Measurements from ENCODE around the gene DHX40. TPM values are rescaled to one million over a fixed set of nuclear protein-coding genes. Genes with fewer than 3 reads are reported as not detected.

Gene DHX40
- total and polyA plus RNA-seq, 2 of the 13 experiments (the other 11 are each of a cell fraction or from before 2014, with no cell fraction given) = 22.2 to 37.0 TPM

- no peak for TF ChIP-seq ZNF576 (CRISPR knock-in tag; IDR thresholded peaks at IDR 0.05)
- peak; percentile 95 for TF ChIP-seq ZNF292 (CRISPR knock-in tag; IDR thresholded peaks at IDR 0.05; ENCODE audit: borderline replicate concordance, low read depth)
- peak; percentile 54 for TF ChIP-seq HBP1 (CRISPR knock-in tag; IDR thresholded peaks at IDR 0.05; ENCODE audit: low read depth)
- no peak; the same call in 1 of the 2 replicates for TF ChIP-seq E2F5 (CRISPR knock-in tag; conservative IDR thresholded peaks at IDR 0.05)
- peak; percentile 67 for TF ChIP-seq RNF2 (conservative IDR thresholded peaks at IDR 0.05; ENCODE audit: low read depth)
- 0 out of 2 replicates have a peak, but pooled peaks have one; percentile 51 for TF ChIP-seq ZNF251 (CRISPR knock-in tag; IDR thresholded peaks at IDR 0.05)
- TF ChIP-seq ZBTB38 (CRISPR knock-in tag; IDR thresholded peaks at IDR 0.05) = peak; percentile 81
- peak; percentile 99 for TF ChIP-seq ETV5 (CRISPR knock-in tag; IDR thresholded peaks at IDR 0.05; ENCODE audit: borderline replicate concordance)
- TF ChIP-seq MTA3 (CRISPR knock-in tag; IDR thresholded peaks at IDR 0.05) = no peak
- peak; percentile 56 for TF ChIP-seq ZIK1 (CRISPR knock-in tag; IDR thresholded peaks at IDR 0.05; ENCODE audit: borderline replicate concordance, low read depth)
- TF ChIP-seq GABPB1 (CRISPR knock-in tag; IDR thresholded peaks at IDR 0.05) = peak; percentile 97
- TF ChIP-seq RARA (CRISPR knock-in tag; IDR thresholded peaks at IDR 0.05) = peak; percentile 48
- TF ChIP-seq ZNF615 (CRISPR knock-in tag; IDR thresholded peaks at IDR 0.05; ENCODE audit: borderline replicate concordance) = peak; percentile 94
- TF ChIP-seq ELK4 (CRISPR knock-in tag; IDR thresholded peaks at IDR 0.05; ENCODE audit: borderline replicate concordance) = peak; percentile 88; the same call in 1 of the 2 replicates
- TF ChIP-seq RAD51 (IDR thresholded peaks at IDR 0.05; ENCODE audit: borderline replicate concordance) = peak; percentile 83
- no peak for TF ChIP-seq HMG20A (CRISPR knock-in tag; IDR thresholded peaks at IDR 0.05; ENCODE audit: borderline replicate concordance)
- TF ChIP-seq ISL2 (CRISPR knock-in tag; IDR thresholded peaks at IDR 0.05) = no peak; the same call in none of the 2 replicates
- TF ChIP-seq PLRG1 (conservative IDR thresholded peaks at IDR 0.05) = no peak
- TF ChIP-seq ZNF235 (CRISPR knock-in tag; IDR thresholded peaks at IDR 0.05; ENCODE audit: borderline replicate concordance) = no peak; the same call in 1 of the 2 replicates
- peak; percentile 3; the same call in 1 of the 2 replicates for TF ChIP-seq HNF1A (IDR thresholded peaks at IDR 0.05; ENCODE audit: low read depth)
- TF ChIP-seq HNF1A (CRISPR knock-in tag; IDR thresholded peaks at IDR 0.05; ENCODE audit: borderline replicate concordance) = peak; percentile 91
- peak; percentile 78 for TF ChIP-seq ZNF619 (CRISPR knock-in tag; IDR thresholded peaks at IDR 0.05)
Measured at GRCh38 chr17:59619298-59620063, 54.1 kb downstream of the DHX40 start, which contains the start of gene CLTC (continued).

Measured in HepG2 (cell line).